OCI-LY3 (cell line): ENCODE data around the gene GSS.

Source experiments
- CTCF ChIP-seq: fragments of 200-600, 300-600 bp; sonication (generic); IDR thresholded peaks from 2 replicates; pipeline ENCODE4 v1.5.1; 2014; ENCODE audit warnings: antibody characterized with exemption, low read length, low read depth
- EZH2phosphoT487 ChIP-seq: fragments of 200-600 bp; shearing (Covaris generic); IDR thresholded peaks from 2 replicates; pipeline ENCODE4 v1.6.1; 2018; ENCODE audit warnings: antibody characterized with exemption, mixed run types, low read depth

- TF ChIP-seq CTCF (no peak), EZH2phosphoT487 (no peak)
Observed at GRCh38 chr20:34953960-34954359, 1.6 kb downstream of the GSS start.
